Cardiac fibroblast (primary cell): ENCODE results near the gene DIRAS1.

ENCODE experiments used
- DNase-seq, 2 donors: peaks; one replicate each; pipeline versions ENCODE4 v3.0.0 to v3.0.0-alpha.2; 2010; ENCODE audit warnings: low read depth in 2 of 2
- H3K4me3 ChIP-seq, 2 donors: replicated peaks in 1 of 2; 1 replicate in 1 of 2; 2 replicates in 1 of 2; pipeline ENCODE4 v1.5.1; 2011; ENCODE audit warnings: low read depth in 2 of 2, low read length in 2 of 2, mild to moderate bottlenecking in 2 of 2, moderate library complexity in 1 of 2
- CTCF ChIP-seq: IDR thresholded peaks from one replicate; pipeline ENCODE4 v1.5.1; 2011; ENCODE audit warnings: low read depth, mild to moderate bottlenecking, low read length, inconsistent platforms

Gene DIRAS1

GRCh38 chr19:2766594-2767372 lies 45.6 kb upstream of the DIRAS1 start:
- H3K4me3 ChIP-seq: no peak overlapping the region
- no peak for TF ChIP-seq CTCF
- DNase-seq: no peak

DNA sequence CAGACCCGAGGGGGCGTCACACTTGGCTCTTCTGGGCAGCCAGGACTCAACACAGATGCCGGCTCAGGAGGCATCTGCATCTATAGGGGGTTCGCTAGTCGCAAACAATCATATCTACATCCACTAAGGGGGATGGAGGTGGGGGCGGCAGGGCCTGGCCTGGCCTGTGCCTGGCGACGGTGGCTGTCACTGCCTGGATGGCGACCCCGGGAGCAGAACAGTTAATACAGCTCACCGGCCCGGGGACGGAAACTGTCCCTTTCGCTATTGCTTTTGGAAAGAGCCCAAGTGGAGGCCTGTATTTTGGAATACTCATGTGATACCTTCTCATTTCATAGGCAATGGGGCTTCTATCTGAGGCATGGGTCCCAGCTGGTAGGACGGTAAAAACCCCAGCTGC lies 44.2 kb upstream of the DIRAS1 start:
- TF ChIP-seq CTCF: no peak
- H3K4me3 ChIP-seq: no peak overlapping the region
- DNase-seq: no peak

GRCh38 chr19:2764945-2765344 lies 43.8 kb upstream of the DIRAS1 start:
- H3K4me3 ChIP-seq: no peak overlapping the region
- DNase-seq: no peak
- no peak for TF ChIP-seq CTCF

DNA sequence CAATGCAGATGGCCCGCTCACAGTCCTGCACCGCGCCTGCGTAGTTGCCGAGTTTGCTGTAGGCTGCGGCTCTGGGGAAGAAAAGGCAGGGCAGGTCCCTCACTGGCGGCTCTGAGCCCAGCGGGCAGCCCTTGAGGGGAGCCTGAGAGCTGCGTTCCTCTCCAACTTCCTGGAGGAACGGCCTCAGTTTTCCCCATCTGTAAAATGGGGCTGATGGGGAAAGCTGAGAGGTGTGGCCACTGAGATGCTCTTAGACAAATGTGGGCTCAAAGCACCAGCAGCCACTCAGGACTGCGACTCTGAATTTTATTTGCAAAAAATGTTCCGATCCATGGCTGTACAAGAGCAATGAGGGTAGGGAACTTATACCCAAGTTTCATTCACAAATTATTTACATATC lies 42.5 kb upstream of the DIRAS1 start:
- TF ChIP-seq CTCF: no peak
- no peak overlapping the region for H3K4me3 ChIP-seq
- DNase-seq: no peak

- DNase-seq: no peak
- TF ChIP-seq CTCF: no peak
- no peak overlapping the region for H3K4me3 ChIP-seq
Measured at GRCh38 chr19:2762783-2763496, 41.8 kb upstream of the DIRAS1 start.

DNA sequence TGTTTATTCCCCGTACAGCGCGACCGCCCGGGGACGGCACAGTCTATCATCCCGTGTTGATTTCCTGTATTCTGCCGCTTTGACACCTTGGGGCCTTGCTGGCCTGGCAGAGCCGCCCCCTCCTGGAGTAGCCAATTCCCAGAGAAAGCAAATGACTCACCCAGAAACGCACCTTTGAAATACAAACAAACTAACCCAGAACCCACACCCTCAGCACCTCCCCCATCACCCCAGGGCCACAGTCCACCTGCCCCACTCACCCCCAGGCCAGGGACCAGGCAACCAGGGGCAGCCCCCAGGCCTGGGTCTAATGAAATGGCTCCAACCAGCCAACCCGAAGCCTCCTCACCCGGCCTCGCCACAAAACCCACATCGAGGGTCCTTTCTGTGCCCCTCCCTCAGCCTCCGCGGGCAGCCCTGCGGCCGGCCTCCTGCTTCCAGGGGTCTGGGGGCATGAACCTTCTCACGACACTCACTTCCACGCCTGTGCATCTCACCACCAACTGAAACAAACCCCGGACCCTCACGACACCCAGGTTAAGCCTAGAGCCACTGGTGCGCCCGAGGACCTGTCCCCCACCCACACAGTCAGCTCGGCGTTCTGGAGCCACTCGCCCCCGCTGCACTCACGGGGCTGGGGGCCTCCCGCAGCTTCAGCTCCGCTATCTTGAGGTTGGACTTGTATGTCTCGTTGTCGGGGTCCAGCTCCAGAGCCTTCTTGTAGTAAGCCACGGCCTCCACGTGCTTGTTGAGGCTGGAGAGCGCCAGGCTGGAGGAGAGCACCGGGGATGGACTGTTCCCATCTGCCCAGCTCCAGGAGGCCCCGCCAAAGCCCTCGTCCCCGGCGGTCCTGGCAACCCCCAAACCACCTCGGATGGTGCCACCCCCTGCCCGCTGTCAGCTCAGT lies 41.0 kb upstream of the DIRAS1 start:
- no peak for TF ChIP-seq CTCF
- DNase-seq: no peak
- no peak overlapping the region for H3K4me3 ChIP-seq
